GM18951 (cell line): ENCODE measurements around the gene SCGB1C2.

Experiments
- POLR2A ChIP-seq: IDR thresholded peaks from 4 replicates; pipeline ENCODE4 v1.6.1; 2011; ENCODE audit warnings: mild to moderate bottlenecking; ENCODE audit not compliant: insufficient read length, insufficient read depth; ENCODE audit errors: extremely low read depth
- in situ Hi-C: fragments of 300-500 bp; cut with MboI; formaldehyde crosslinking; loops from one replicate; pipeline ENCODE4 v1.12.0; 2022; ENCODE audit warnings: low sequenced_read_pairs, mixed read lengths, inconsistent platforms; ENCODE audit not compliant: unreplicated experiment

Gene SCGB1C2

DNA sequence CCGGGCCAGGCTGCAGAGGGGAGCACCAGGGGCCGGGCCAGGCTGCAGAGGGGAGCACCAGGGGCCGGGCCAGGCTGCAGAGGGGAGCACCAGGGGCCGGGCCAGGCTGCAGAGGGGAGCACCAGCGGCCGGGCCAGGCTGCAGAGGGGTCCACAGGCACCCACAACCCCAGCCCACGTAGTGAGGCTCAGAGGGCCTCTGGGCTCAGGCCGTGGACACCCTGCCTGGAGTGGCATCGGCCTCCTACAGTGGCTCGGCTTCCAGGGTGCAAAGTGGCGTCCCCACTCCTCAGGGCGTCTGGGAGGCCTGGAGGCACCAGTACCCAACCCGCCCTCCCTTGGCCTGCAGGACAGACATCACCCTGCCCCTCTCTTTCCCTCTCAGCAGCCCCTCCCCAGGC is 34.5 kb downstream of the SCGB1C2 start:
- in situ Hi-C loops: no loop called here
- no peak for TF ChIP-seq POLR2A

DNA sequence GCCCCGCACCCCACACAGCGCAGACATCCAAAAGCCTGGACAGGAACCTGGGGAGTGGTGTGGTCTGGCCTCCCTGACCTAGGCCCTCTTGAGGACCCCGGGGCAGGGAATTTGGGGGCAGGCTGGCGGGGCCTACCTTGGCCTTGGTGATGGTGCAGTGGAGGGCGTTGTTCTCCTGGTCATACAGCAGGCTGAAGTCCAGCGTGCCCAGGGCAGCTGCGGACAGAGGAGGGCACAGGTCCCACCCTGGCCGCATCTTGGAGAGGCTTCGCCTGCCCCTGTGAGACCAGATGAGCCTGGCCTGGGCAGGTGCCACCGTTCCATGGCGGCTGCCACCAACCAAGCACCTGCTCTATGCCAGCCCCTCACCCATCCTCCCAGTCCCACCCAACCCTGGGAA is 35.0 kb downstream of the SCGB1C2 start:
- no peak for TF ChIP-seq POLR2A
- in situ Hi-C loops: no loop called here

DNA sequence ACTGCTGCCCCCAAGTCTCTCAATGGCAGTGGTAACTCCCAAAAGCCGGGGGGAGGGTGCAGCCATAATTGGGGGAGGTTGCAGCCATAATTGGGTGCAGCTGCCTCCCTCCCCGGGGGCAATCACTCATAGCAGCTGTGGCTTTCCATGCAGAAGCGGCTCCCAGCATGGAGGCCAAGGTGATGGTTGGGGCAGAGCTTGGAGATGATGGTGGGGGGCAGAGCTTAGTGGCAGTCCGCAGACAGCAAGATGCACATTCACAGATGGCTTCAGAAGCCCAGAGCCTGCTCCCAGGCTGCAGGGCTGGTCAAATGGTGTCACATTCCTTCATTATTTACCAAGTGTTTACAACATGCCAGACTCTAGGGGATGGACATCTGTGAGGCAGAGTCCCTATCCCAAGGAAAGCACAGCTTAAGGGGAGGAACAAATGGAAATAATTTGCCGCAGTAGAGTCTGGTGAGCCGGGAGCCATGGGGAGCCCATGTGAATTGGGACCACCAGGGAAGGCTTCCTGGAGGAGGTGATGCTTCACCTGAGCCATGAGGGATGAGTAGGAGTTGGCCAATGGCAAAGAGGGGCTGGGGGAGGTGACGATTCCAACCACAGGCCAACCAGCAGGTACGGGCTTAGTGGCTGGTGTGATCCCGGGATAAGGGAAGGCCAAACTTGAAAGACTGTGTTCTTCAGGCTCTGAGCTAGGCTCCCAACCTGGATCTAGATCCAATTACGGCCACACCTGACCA is 36.0 kb downstream of the SCGB1C2 start:
- TF ChIP-seq POLR2A: no peak
- in situ Hi-C loops: no loop called here

DNA sequence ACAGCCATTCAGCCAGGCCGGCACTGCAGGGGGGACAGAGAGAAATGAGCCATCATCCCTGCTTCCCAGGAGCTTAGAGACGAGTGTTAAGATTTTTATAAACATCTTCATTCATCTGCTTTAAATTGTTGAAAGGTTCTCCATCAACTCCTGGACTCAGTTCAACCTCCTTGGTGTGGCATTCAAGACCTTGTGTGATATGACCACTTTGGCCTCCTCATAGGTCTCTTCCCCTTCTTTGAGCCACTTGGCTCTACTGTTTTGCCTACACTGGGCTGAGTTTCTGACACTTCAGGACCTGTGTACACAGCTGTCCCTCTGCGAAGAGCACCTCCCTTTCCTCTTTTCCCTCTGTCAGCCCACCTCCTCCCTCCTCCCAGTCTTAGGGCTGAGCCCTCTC is 39.8 kb downstream of the SCGB1C2 start:
- in situ Hi-C loops: no loop called here
- TF ChIP-seq POLR2A: no peak

DNA sequence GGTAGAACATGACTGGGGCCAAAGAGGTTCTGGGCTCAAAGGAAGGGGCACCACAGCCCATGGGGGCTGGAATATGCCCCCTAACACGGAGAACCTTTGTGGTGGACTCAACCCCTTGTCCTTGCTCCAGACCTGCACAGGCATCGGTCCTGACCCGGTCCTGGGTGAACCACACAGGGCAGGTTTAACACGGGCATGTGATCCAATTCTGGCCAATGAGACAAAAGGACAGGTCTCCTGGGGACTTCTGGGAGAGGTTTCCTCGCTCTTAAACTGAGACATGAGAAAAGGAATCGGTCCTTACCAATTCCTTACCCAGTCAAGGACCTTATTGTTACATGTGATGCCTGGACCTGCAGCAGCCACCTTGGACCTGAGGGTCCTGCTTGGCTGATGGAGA is 40.4 kb downstream of the SCGB1C2 start:
- TF ChIP-seq POLR2A: no peak
- in situ Hi-C loops: no loop called here

DNA sequence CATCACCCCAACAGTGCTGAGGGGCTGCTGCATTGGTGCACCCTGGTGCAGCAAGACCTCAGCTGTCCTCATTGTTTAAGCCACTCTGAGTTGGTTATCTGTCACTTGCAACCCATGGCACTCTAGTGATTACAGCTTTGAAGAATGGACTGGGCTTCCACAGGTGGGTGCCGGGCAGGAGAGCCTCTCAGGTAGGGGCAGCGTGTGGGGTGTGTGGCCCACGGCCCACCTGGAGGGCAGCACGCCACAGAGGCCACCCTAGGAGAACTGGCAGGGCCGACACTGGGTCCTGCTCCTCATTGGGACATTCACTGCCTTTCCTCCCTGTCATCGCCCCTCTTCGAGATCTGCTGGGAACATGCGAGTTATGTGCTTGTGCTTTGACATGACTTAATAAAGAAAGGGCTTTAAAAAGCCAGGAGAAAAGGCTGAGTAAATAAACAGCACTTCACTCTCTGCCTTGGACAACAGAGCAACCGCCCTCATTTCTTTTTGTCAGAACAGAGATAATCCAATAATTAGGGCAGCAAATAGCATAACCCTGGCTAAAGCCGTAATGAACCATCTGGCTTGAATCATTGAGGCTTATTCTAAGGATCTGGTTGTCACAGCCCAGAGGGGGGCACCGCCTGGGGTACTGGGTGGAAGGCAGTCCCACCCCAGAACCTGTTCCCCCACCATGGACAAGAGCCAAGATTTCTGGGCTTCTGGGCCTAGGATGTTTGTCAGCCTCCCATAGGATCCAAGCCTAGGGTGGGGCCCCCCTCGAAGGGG is 41.1 kb downstream of the SCGB1C2 start:
- in situ Hi-C loops: no loop called here
- TF ChIP-seq POLR2A: no peak

DNA sequence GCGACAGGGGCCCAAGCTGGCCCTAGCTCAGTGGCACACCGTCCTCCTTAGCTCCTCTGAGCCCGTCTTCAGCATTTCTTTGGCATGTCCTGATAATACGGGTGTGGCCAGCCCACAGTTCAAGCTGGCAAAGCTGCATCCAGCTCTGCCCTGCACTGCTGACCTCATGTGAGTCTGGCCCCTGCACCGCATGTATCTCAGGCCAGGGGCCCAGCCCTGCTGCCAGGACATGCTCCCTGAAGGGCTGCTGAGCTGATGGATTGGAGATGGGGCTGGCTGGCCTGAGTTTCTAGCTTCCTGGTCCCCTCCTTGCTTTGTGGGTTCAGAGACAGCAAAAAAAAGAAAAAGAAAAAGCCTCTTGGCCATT is 41.7 kb downstream of the SCGB1C2 start:
- in situ Hi-C loops: no loop called here
- no peak for TF ChIP-seq POLR2A

DNA sequence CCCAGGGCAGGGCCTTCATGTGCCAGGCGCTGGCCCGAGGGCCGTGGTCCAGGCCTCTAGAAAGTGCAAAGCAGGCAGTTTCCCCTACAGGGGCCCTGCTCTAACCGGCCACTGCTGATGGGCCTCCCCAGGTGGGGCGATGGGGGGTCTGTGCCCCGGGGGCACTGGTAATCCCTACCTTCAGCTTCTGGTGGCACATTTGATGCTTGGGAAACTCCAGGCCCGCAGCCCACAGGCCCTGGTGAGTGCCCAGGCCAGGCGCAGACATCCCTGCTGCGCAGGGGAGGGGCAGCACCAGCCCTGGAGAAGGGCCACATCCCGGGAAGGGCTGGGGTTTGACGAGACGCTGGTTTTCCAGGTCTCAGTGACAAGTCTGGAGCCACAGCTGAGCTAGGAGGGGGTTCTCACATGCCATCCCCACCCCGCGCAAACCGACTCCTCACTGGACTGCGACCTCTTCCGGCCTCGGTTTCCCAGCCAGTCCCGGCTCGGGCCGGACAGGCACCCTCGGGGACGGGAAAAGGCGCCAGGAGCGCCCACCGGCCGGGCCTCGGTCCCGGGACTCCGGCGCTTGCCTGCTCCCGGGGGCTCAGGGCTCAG is 42.5 kb downstream of the SCGB1C2 start:
- in situ Hi-C loops: no loop called here
- no peak for TF ChIP-seq POLR2A

DNA sequence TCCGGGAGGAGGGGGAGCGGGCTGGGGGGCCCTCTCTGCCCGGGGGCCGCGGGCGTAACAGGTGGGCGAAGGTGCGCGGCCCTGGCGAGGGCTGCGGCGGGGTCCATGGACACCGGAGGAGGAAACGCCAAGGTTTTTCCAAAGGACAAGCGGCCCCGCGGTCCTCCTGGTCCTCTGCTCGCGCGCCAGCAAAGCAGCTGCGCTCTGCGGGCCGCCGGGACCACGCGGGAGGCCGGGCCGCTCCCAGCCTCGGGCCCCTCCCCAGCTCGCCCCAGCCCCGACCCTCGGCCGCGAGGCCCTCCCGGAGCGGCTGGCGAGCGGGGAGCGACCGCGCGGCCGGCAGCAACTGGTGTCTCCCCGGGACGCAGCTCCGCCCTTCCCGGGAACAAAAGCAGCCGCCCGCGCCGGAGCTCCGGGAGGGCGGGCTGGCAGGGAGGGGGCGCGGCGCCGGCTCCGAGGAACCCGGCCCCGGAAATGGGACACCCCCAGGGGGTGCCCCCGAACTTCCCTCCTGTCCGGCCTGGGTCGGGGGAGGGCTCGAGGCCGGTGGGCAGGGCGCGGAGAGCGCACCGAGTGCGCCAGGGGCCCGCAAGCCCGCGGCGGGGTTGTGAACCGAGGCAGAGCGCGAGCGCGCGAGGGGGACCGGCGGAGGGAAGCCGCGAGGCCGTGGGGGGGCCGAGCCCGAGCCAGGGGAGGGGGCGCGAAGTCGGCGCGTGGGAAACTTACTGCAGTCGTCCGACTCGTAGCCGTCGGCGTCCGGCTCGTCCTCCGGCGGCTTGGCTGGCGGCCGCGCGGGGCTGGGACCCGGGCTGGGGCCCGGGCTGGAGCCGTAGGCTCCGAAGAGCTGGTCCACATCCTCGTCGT is 43.2 kb downstream of the SCGB1C2 start:
- TF ChIP-seq POLR2A: no peak
- in situ Hi-C loops: no loop called here

DNA sequence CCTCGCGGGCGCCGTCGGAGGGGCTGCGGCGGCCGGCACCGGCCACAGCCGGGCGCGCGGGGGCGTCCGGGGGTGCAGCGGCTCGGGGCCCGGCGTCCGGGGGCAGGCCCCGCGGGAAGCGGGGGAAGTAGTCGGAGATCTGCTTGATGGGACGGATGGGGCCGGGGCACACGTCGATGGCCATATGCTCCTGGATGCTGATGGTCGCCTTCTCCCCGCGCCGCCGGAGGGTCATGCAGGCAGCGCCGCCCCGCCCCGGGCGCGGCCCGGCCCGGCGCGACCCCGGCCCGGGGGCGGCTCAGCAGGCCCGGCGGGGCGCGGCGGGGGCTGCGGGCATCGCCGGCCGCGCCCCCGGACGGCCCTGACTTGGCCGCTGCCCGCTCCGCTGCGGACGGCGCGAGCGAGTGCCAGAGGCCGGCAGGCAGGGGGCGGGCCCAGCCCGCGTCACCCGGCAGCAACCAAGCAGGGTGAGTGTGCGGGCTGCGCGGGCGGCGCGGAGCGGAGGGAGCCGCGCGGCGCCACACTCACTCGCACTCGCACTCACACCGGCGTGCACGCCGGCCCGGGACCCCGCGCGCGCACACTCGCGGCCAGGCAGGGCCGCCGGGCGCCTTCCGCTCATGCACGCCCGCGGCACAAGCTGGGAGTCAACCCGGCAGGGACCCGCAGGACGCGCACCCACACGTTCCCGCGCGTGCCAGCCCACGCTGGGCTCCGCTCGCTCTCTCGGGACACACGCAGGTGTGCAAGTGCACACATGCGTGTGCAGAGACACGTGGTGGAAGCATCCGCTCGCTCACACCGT is 44.1 kb downstream of the SCGB1C2 start, which contains the start of gene DOC2B:
TSS of gene DOC2B (minus strand) at position 406 of the 805 bp plus-strand sequence. CDS start at position 235, 171 bp downstream.
- in situ Hi-C loops: no loop called here
- TF ChIP-seq POLR2A: no peak

DNA sequence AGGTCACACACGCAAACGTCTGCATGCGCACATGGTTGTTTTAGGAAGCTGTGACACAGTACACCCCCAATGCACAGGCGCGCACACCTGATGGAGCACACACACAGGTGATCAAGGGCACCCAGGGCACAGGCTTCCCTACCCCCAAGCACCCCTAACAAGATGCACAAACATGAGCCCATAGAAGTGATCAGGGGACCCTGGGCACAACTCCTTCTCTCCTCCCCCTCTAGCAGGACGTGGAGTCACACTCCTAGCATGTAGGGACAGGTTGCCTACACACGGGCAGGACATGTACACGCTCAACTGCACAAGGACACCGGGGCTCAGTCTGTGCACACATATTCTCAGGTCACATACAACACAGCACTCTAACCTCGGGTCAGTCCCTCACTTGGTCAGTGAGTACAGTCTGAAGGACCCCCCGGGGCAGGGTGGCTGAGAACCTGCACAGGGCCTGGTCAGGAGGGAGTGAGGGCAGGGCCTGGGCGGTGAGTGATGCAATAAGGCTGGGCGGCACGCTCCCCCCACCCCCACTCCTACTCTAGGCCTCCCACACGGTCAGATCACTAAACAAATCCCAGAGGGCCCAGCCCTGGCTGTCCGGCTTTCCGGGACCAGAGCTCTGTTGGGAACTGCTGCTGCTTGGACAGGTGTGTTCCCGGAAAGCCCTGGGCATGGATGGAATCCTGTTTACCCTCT is 44.8 kb downstream of the SCGB1C2 start:
- in situ Hi-C loops: no loop called here
- TF ChIP-seq POLR2A: no peak

DNA sequence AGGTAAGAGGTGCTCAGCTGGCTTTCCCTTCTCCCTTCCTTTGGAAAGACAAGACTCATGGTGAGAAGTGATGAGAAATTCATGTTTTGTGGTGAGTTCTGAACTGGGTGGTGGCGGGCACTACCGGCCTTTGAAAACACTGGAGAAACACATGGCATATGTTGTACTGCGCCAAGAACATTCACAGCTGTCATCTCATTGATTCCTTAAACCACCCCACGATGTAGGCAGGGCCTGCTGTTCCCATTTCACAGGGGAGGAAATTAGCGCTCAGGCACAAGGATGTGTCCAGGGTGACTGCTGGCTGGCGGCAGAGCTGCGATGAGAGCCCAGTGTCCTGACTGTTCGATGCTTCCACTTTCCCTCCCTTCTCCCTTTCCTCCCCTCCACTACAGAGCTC is 45.7 kb downstream of the SCGB1C2 start:
- in situ Hi-C loops: no loop called here
- no peak for TF ChIP-seq POLR2A
